ENCODE results near the gene ASCL2. TPM values are rescaled to one million over a fixed set of nuclear protein-coding genes. Genes with fewer than 3 reads are reported as not detected.

Gene ASCL2
- total and polyA plus RNA-seq, 2 donors: 1.6 to 2.5 TPM

- peak overlapping the region in 1 of 2 donors; percentile 11 for H3K4me3 ChIP-seq (ENCODE audit: low read length in 2 of 2)
- H3K4me1 ChIP-seq (ENCODE audit: control insufficient read depth in 2 of 2, insufficient read depth in 2 of 2, low read length in 2 of 2): peaks cover 3 to 15% of the 10 kb centered on the region in 2 donors
- H3K9me3 ChIP-seq (ENCODE audit: control insufficient read depth in 2 of 2, insufficient read depth in 1 of 2, low read length in 1 of 2): no peaks in the 10 kb centered on the region
- WGBS: 3% methylated on average over 28 of the region's 28 CpGs
- H3K36me3 ChIP-seq (ENCODE audit: control insufficient read depth in 2 of 2, insufficient read depth in 2 of 2, low read length in 1 of 2): no peaks in the 10 kb centered on the region
- no peak overlapping the region for H3K27ac ChIP-seq (ENCODE audit: low read depth in 1 of 2, low read length in 1 of 2)
- H3K27me3 ChIP-seq (ENCODE audit: control insufficient read depth in 2 of 2, insufficient read depth in 1 of 2, low read length in 1 of 2): peaks cover 48 to 76% of the 10 kb centered on the region in 2 donors
- peak in 1 of 9 donors; percentile 33 for DNase-seq (ENCODE audit: low read depth in 6 of 9, low spot score in 9 of 9)
Observed at GRCh38 chr11:2271077-2271326, 614 bp upstream of the ASCL2 start.

DNA sequence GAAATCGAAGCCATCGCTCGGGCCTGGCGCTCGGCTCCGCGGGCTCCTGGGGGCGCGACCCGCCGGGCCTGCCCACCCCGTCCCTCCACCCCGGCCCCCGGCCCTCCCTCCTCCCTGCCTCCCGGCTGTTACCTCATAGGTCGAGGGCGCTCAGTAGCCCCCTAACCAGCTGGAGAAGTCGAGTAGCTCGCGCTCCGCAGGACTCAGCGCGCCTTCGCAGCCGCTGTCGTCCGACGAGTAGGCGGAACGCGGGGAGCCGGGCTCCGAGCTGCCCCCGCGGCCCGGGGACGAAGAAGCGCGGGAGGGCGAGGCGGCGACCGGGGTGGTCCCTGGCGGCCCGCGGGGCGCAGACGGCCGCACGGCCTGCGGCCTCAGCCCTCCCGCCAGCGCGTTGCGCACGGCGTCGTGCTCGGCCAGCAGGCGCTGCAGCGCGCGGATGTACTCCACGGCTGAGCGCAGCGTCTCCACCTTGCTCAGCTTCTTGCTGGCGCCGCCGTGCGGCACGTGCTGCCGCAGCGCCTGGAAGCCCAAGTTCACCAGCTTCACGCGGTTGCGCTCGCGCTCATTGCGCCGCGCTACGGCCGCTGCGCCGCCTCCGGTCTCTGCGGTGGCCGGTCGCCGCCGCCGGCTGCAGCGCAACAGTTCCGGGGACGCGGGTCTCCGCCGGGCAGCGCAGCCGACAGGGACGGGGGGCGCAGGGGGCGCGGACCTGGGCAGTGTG, 627 bp downstream of the ASCL2 start:
- Histone ChIP-seq H3K9me3 (ENCODE audit: control insufficient read depth in 2 of 2, insufficient read depth in 1 of 2, low read length in 1 of 2) (no peaks in the 10 kb centered on the region), H3K27me3 (ENCODE audit: control insufficient read depth in 2 of 2, insufficient read depth in 1 of 2, low read length in 1 of 2) (peaks cover 48 to 84% of the 10 kb centered on the region in 2 donors), H3K36me3 (ENCODE audit: control insufficient read depth in 2 of 2, insufficient read depth in 2 of 2, low read length in 1 of 2) (no peaks in the 10 kb centered on the region), H3K4me1 (ENCODE audit: control insufficient read depth in 2 of 2, insufficient read depth in 2 of 2, low read length in 2 of 2) (peaks cover 3 to 23% of the 10 kb centered on the region in 2 donors), H3K27ac (ENCODE audit: low read depth in 1 of 2, low read length in 1 of 2) (peak overlapping the region in 1 of 2 donors; percentile 22), H3K4me3 (ENCODE audit: low read length in 2 of 2) (peak overlapping the region in 1 of 2 donors; percentile 34)
- DNase-seq (ENCODE audit: low read depth in 6 of 9, low spot score in 9 of 9): peak in 6 of 9 donors; percentile 13 to 60 (median 38)
- WGBS: 2% methylated on average over 104 of the region's 104 CpGs

- no peaks in the 10 kb centered on the region for H3K9me3 ChIP-seq (ENCODE audit: control insufficient read depth in 2 of 2, insufficient read depth in 1 of 2, low read length in 1 of 2)
- H3K4me3 ChIP-seq (ENCODE audit: low read length in 2 of 2): peak overlapping the region in 1 of 2 donors; percentile 34
- H3K4me1 ChIP-seq (ENCODE audit: control insufficient read depth in 2 of 2, insufficient read depth in 2 of 2, low read length in 2 of 2): peaks cover 3 to 23% of the 10 kb centered on the region in 2 donors
- H3K27me3 ChIP-seq (ENCODE audit: control insufficient read depth in 2 of 2, insufficient read depth in 1 of 2, low read length in 1 of 2): peaks cover 48 to 86% of the 10 kb centered on the region in 2 donors
- no peaks in the 10 kb centered on the region for H3K36me3 ChIP-seq (ENCODE audit: control insufficient read depth in 2 of 2, insufficient read depth in 2 of 2, low read length in 1 of 2)
- WGBS: 5% methylated on average over 89 of the region's 89 CpGs
- peak in 1 of 9 donors; percentile 25 for DNase-seq (ENCODE audit: low read depth in 6 of 9, low spot score in 9 of 9)
- peak overlapping the region in 1 of 2 donors; percentile 62 for H3K27ac ChIP-seq (ENCODE audit: low read depth in 1 of 2, low read length in 1 of 2)
Observed at GRCh38 chr11:2268729-2269600, 1.4 kb downstream of the ASCL2 start.

DNA sequence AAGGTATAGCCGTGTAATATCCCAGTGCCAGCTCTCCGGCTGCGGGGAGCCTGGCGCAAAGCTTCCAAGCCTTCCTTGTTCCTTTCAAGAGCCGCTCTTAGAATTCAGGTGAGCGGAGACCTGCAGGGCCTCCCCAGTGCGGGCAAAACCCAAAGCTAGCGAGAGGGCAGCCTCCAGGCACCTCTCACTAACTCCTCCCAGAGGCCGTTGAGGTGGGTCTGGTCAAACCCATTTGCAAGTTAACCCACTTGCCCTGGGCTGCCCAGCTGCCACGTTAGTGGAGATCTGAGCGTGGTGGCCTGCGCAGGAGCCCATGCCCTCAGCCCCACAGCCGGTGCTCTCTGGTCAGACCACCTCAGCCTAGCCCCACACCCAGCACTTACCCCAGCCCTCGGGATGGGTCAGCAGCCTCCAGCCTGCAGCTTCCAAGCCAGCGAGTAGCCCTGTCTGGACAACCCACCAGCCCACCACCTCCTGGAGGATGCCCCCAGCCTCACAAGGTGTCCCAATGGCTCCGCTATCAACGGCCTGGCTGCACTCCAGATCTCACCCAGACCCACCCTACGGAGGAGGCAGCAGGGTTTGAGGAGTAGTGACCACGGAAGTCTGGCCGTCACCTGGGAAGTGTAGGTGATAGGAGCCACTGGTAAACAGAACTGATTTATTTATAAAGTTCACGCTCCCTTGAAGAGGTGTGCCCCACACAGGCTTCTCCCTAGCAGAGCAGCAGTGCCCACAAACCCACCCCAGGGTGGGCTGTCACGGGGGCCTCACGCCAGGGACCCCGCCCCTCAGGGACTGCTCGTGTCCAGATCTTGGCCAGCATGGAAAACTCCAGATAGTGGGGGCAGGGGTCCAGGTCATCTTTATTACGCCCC, 2.3 kb downstream of the ASCL2 start:
- no peak for DNase-seq (ENCODE audit: low read depth in 6 of 9, low spot score in 9 of 9)

DNA sequence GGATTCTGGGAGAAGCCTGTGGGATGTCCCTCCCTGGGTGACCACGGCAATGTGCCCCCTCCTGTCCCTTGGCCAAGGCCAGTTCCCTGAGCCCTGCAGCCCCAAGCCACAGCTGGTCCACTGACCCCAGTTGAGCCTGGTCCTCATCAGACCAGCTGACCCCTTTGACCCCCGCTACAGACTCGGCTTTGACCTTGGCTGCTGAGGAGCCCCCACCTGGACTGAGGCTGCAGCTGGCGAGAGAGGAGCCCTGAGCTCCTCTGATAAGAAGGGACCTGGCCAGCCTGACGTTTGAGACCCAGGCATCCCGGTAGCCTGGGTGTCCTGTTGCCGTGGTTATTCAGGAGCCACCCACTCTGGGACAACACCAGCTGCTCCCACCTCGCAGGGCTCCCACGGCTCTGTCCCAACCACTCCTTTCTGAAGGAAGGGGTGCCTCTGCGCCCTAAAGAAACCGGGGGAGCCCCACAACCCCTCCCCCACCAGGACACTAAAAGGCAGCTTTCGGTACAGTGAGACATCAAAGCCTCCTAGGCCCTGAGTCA, 3.0 kb downstream of the ASCL2 start:
- peaks cover 3 to 23% of the 10 kb centered on the region in 2 donors for H3K4me1 ChIP-seq (ENCODE audit: control insufficient read depth in 2 of 2, insufficient read depth in 2 of 2, low read length in 2 of 2)
- H3K27me3 ChIP-seq (ENCODE audit: control insufficient read depth in 2 of 2, insufficient read depth in 1 of 2, low read length in 1 of 2): peaks cover 48 to 73% of the 10 kb centered on the region in 2 donors
- H3K9me3 ChIP-seq (ENCODE audit: control insufficient read depth in 2 of 2, insufficient read depth in 1 of 2, low read length in 1 of 2): no peaks in the 10 kb centered on the region
- no peak overlapping the region for H3K27ac ChIP-seq (ENCODE audit: low read depth in 1 of 2, low read length in 1 of 2)
- no peaks in the 10 kb centered on the region for H3K36me3 ChIP-seq (ENCODE audit: control insufficient read depth in 2 of 2, insufficient read depth in 2 of 2, low read length in 1 of 2)
- H3K4me3 ChIP-seq (ENCODE audit: low read length in 2 of 2): no peak overlapping the region
- 95% methylated on average over 12 of the region's 12 CpGs for WGBS
- no peak for DNase-seq (ENCODE audit: low read depth in 6 of 9, low spot score in 9 of 9)

More for the DNA sequence above, 2.3 kb downstream of the ASCL2 start:
- Histone ChIP-seq H3K4me3 (ENCODE audit: low read length in 2 of 2) (no peak overlapping the region), H3K27ac (ENCODE audit: low read depth in 1 of 2, low read length in 1 of 2) (no peak overlapping the region), H3K4me1 (ENCODE audit: control insufficient read depth in 2 of 2, insufficient read depth in 2 of 2, low read length in 2 of 2) (peaks cover 3 to 23% of the 10 kb centered on the region in 2 donors), H3K9me3 (ENCODE audit: control insufficient read depth in 2 of 2, insufficient read depth in 1 of 2, low read length in 1 of 2) (no peaks in the 10 kb centered on the region), H3K27me3 (ENCODE audit: control insufficient read depth in 2 of 2, insufficient read depth in 1 of 2, low read length in 1 of 2) (peaks cover 48 to 80% of the 10 kb centered on the region in 2 donors), H3K36me3 (ENCODE audit: control insufficient read depth in 2 of 2, insufficient read depth in 2 of 2, low read length in 1 of 2) (no peaks in the 10 kb centered on the region)
- 95% methylated on average over 26 of the region's 26 CpGs for WGBS

DNA sequence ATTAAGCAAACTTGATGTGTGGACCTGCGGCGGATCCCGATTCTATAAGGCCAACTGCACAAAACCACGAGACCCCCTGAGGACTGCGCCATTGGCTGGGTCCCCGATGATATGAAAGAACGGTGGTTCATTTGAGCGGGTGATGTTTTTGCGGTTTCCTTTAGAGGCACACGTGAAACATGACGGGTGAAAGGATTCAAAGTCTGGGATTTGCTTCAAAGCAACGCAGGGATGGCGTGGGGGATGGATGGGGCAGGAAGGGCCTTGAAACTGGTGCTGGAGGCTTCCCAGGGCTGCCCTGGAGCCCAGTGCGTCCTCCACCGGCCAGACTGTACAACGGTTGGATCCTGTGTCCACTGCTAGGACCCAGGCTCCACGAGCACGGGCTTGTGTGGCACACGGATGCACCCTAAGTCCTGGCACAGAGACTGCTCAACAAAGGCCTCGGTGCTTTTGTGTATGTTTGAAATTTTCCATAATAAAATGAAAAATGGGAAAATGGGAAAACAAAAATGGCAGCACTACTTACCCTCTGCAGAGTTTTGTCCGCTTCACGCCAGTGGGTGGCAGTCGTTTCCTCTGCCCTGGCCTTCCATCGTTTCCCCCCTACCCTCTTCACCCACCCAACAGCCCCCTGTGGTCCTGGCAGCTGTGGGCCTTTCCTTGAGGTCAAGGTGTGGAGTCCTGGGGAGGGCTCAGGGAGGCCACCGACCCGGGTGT, 3.6 kb downstream of the ASCL2 start:
- WGBS: 87% methylated on average over 26 of the region's 26 CpGs
- Histone ChIP-seq H3K9me3 (ENCODE audit: control insufficient read depth in 2 of 2, insufficient read depth in 1 of 2, low read length in 1 of 2) (no peaks in the 10 kb centered on the region), H3K27ac (ENCODE audit: low read depth in 1 of 2, low read length in 1 of 2) (no peak overlapping the region), H3K4me1 (ENCODE audit: control insufficient read depth in 2 of 2, insufficient read depth in 2 of 2, low read length in 2 of 2) (peaks cover 3 to 23% of the 10 kb centered on the region in 2 donors), H3K4me3 (ENCODE audit: low read length in 2 of 2) (no peak overlapping the region), H3K36me3 (ENCODE audit: control insufficient read depth in 2 of 2, insufficient read depth in 2 of 2, low read length in 1 of 2) (no peaks in the 10 kb centered on the region), H3K27me3 (ENCODE audit: control insufficient read depth in 2 of 2, insufficient read depth in 1 of 2, low read length in 1 of 2) (peaks cover 44 to 67% of the 10 kb centered on the region in 2 donors)
- no peak for DNase-seq (ENCODE audit: low read depth in 6 of 9, low spot score in 9 of 9)

- peaks cover 3 to 23% of the 10 kb centered on the region in 2 donors for H3K4me1 ChIP-seq (ENCODE audit: control insufficient read depth in 2 of 2, insufficient read depth in 2 of 2, low read length in 2 of 2)
- no peaks in the 10 kb centered on the region for H3K9me3 ChIP-seq (ENCODE audit: control insufficient read depth in 2 of 2, insufficient read depth in 1 of 2, low read length in 1 of 2)
- H3K27ac ChIP-seq (ENCODE audit: low read depth in 1 of 2, low read length in 1 of 2): no peak overlapping the region
- no peak for DNase-seq (ENCODE audit: low read depth in 6 of 9, low spot score in 9 of 9)
- no peak overlapping the region for H3K4me3 ChIP-seq (ENCODE audit: low read length in 2 of 2)
- WGBS: 41% methylated on average over 24 of the region's 24 CpGs
- peaks cover 37 to 59% of the 10 kb centered on the region in 2 donors for H3K27me3 ChIP-seq (ENCODE audit: control insufficient read depth in 2 of 2, insufficient read depth in 1 of 2, low read length in 1 of 2)
- H3K36me3 ChIP-seq (ENCODE audit: control insufficient read depth in 2 of 2, insufficient read depth in 2 of 2, low read length in 1 of 2): no peaks in the 10 kb centered on the region
Observed at GRCh38 chr11:2265854-2266585, 4.4 kb downstream of the ASCL2 start.

DNA sequence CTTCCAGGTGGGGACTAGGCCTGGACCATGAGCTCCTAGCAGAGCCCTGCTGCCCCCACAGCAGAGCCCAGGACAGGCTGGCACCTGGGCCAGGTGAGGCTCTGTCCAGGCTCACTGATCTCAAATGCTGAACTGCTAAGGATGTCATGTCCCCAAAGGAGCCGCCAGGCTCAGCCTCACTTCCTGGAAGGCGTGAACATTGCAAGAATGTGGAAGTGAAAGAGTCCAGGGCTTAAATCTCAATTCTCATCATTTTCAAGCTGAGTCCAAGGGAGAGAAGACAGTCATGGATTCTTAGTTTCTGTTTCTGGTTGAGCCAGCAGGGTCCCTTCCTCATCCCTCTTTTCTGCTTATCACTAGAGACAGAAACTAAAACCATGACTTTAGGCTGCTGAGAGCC, 5.0 kb downstream of the ASCL2 start:
- DNase-seq (ENCODE audit: low read depth in 6 of 9, low spot score in 9 of 9): peak in 2 of 9 donors; percentile 3 to 41
- H3K36me3 ChIP-seq (ENCODE audit: control insufficient read depth in 2 of 2, insufficient read depth in 2 of 2, low read length in 1 of 2): no peaks in the 10 kb centered on the region
- H3K9me3 ChIP-seq (ENCODE audit: control insufficient read depth in 2 of 2, insufficient read depth in 1 of 2, low read length in 1 of 2): no peaks in the 10 kb centered on the region
- no peak overlapping the region for H3K27ac ChIP-seq (ENCODE audit: low read depth in 1 of 2, low read length in 1 of 2)
- no peak overlapping the region for H3K4me3 ChIP-seq (ENCODE audit: low read length in 2 of 2)
- 11% methylated on average over 2 of the region's 2 CpGs for WGBS
- peaks cover 3 to 19% of the 10 kb centered on the region in 2 donors for H3K4me1 ChIP-seq (ENCODE audit: control insufficient read depth in 2 of 2, insufficient read depth in 2 of 2, low read length in 2 of 2)
- peaks cover 31 to 53% of the 10 kb centered on the region in 2 donors for H3K27me3 ChIP-seq (ENCODE audit: control insufficient read depth in 2 of 2, insufficient read depth in 1 of 2, low read length in 1 of 2)
